T-helper 1 cell treated with Interleukin-12 subunit alpha and Interleukin-12 subunit beta and Interleukin-4 antibody, amounts not matched to agents 30 μg/mL and 1 μg/mL, for 36 hours (primary cell): Measurements from ENCODE around the gene WNT1.
A peak's percentile ranks its signal among the peaks of the same experiment; 100 is the strongest.

ENCODE experiments used
- H3K27ac Mint-ChIP-seq: one replicate; pipeline ENCODE4 v1.8.0; 2021; ENCODE audit warnings: mild to moderate bottlenecking, mixed read lengths
- H3K27me3 Mint-ChIP-seq: one replicate; pipeline ENCODE4 v1.8.0; 2021; ENCODE audit warnings: low read depth, mixed read lengths
- H3K36me3 Mint-ChIP-seq: one replicate; pipeline ENCODE4 v1.8.0; 2021; ENCODE audit warnings: low read depth, mixed read lengths
- H3K4me1 Mint-ChIP-seq: one replicate; pipeline ENCODE4 v1.8.0; 2021; ENCODE audit warnings: low read depth, mixed read lengths
- H3K4me3 Mint-ChIP-seq: one replicate; pipeline ENCODE4 v1.8.0; 2021; ENCODE audit warnings: mild to moderate bottlenecking, moderate library complexity, mixed read lengths
- H3K9me3 Mint-ChIP-seq: one replicate; pipeline ENCODE4 v1.8.0; 2021; ENCODE audit warnings: mixed read lengths

Gene WNT1

GRCh38 chr12:48997719-48998496 lies 19.8 kb downstream of the WNT1 start:
- Mint-ChIP-seq H3K4me3 (peak overlapping the region; percentile 60), H3K27ac (no peak overlapping the region), H3K36me3 (peaks cover 26% of the 10 kb centered on the region), H3K27me3 (peaks cover 67% of the 10 kb centered on the region), H3K9me3 (no peaks in the 10 kb centered on the region), H3K4me1 (peaks cover 25% of the 10 kb centered on the region)

- peaks cover 25% of the 10 kb centered on the region for H3K4me1 Mint-ChIP-seq
- peaks cover 31% of the 10 kb centered on the region for H3K36me3 Mint-ChIP-seq
- H3K27me3 Mint-ChIP-seq: peaks cover 60% of the 10 kb centered on the region
- H3K9me3 Mint-ChIP-seq: no peaks in the 10 kb centered on the region
- no peak overlapping the region for H3K27ac Mint-ChIP-seq
- H3K4me3 Mint-ChIP-seq: peak overlapping the region; percentile 37
Observed at GRCh38 chr12:48998497-48999353, 20.6 kb downstream of the WNT1 start.

GRCh38 chr12:48999371-49000131 lies 21.4 kb downstream of the WNT1 start, which contains the start of gene DDN:
Gene DDN, minus strand, starts transcription at chr12:48999375. Its CDS starts 88 bp downstream, at chr12:48999287.
- Mint-ChIP-seq H3K9me3 (no peaks in the 10 kb centered on the region), H3K27ac (no peak within 1 kb of the TSS), H3K36me3 (peaks cover 32% of the 10 kb centered on the region), H3K4me3 (peak within 1 kb of the TSS; percentile 41), H3K4me1 (peaks cover 27% of the 10 kb centered on the region), H3K27me3 (peaks cover 51% of the 10 kb centered on the region)

DNA sequence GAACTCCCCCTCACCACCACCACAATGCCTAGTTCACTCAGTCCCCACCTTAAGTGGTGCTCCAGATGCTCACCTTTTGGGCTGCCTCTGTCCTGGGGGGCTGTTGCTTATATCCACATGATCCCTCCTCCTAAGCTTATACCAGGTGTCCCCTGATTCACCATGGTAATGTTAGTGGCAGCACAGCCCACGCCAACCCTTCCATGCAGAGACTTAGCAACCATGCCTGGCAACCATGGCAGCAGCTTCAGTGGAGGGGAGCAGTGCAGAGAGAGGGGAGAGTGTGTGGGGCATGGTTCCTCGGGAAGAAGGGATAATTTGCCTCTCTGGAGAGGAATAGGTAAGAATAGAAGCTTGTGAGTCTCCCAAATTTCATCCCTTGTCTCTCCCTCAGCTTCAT lies 22.2 kb downstream of the WNT1 start:
- no peak overlapping the region for H3K27ac Mint-ChIP-seq
- H3K4me3 Mint-ChIP-seq: peak overlapping the region; percentile 40
- H3K36me3 Mint-ChIP-seq: peaks cover 40% of the 10 kb centered on the region
- H3K27me3 Mint-ChIP-seq: peaks cover 45% of the 10 kb centered on the region
- peaks cover 22% of the 10 kb centered on the region for H3K4me1 Mint-ChIP-seq
- H3K9me3 Mint-ChIP-seq: no peaks in the 10 kb centered on the region

DNA sequence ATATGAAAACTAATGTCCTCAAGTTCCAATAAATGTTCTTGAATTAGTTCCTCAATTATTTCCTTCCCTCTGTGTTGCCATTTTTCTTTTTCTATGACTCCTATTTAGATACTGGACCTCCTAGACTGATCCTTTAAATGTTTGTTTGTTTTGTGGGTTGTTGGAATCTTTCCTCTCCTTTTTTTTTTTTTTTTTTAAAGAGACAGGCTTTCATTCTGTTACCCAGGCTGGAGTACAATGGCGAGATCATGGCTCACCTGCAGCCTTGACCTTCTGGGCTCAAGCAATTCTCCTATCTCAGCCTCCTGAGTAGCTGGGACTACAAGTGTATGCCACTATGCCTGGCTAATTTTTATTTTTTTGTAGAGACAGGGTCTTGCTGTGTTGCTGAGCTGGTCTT lies 30.8 kb downstream of the WNT1 start:
- peaks cover 37% of the 10 kb centered on the region for H3K36me3 Mint-ChIP-seq

GRCh38 chr12:49010092-49010668 lies 32.1 kb downstream of the WNT1 start:
- H3K9me3 Mint-ChIP-seq: no peaks in the 10 kb centered on the region
- H3K27ac Mint-ChIP-seq: no peak overlapping the region
- H3K4me3 Mint-ChIP-seq: no peak overlapping the region
- H3K27me3 Mint-ChIP-seq: no peaks in the 10 kb centered on the region
- H3K36me3 Mint-ChIP-seq: peaks cover 28% of the 10 kb centered on the region
- peaks cover 5% of the 10 kb centered on the region for H3K4me1 Mint-ChIP-seq

More for the DNA sequence above, 30.8 kb downstream of the WNT1 start:
- no peak overlapping the region for H3K27ac Mint-ChIP-seq
- no peaks in the 10 kb centered on the region for H3K9me3 Mint-ChIP-seq
- no peaks in the 10 kb centered on the region for H3K27me3 Mint-ChIP-seq
- peaks cover 6% of the 10 kb centered on the region for H3K4me1 Mint-ChIP-seq
- no peak overlapping the region for H3K4me3 Mint-ChIP-seq

DNA sequence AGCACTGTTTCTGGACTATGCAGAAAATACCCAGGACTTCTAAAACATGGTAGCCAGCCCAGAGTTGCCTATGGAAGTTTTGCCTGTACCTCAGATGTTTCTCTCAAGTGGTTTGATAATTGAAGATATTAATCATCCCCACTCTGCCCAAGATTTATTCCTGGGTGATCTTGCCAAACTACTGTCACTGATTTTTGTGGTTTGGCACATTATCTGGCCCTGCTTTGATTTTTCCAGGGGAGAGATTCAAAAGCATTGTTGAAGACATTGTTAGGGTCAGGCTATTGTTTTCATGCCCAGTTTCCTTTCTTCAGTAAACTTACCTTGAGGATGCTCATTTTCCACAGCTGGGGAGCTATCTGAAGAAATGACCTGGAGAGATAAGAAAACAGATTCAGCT lies 34.6 kb downstream of the WNT1 start:
- no peaks in the 10 kb centered on the region for H3K9me3 Mint-ChIP-seq
- no peak overlapping the region for H3K27ac Mint-ChIP-seq
- H3K4me3 Mint-ChIP-seq: no peak overlapping the region
- peaks cover 32% of the 10 kb centered on the region for H3K36me3 Mint-ChIP-seq
- no peaks in the 10 kb centered on the region for H3K27me3 Mint-ChIP-seq
- peaks cover 26% of the 10 kb centered on the region for H3K4me1 Mint-ChIP-seq

GRCh38 chr12:49013428-49013827 lies 35.3 kb downstream of the WNT1 start:
- no peak overlapping the region for H3K27ac Mint-ChIP-seq
- H3K36me3 Mint-ChIP-seq: peaks cover 35% of the 10 kb centered on the region
- no peaks in the 10 kb centered on the region for H3K27me3 Mint-ChIP-seq
- no peaks in the 10 kb centered on the region for H3K9me3 Mint-ChIP-seq
- H3K4me1 Mint-ChIP-seq: peaks cover 29% of the 10 kb centered on the region
- H3K4me3 Mint-ChIP-seq: no peak overlapping the region

DNA sequence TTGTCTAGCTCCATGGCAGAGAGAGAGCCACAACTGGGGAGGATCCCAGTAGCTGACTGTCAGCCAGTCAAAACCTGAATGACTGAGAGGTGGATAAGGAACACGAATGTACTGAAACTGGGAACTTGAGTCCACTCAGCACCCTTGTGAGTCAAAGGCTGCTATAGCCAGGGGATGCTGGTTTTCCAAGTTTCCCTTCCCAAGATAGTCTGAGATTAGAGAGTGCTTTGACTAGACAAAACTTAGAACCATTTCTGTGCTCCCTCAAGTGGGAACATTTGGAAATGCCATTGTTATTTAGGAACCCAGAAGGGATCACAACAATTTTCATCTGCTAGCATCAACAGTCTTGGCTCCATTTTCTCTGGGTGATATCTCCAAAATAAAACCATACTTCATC lies 36.4 kb downstream of the WNT1 start:
- Mint-ChIP-seq H3K27ac (no peak overlapping the region), H3K9me3 (no peaks in the 10 kb centered on the region), H3K4me1 (peaks cover 32% of the 10 kb centered on the region), H3K4me3 (no peak overlapping the region), H3K36me3 (peaks cover 33% of the 10 kb centered on the region), H3K27me3 (no peaks in the 10 kb centered on the region)

- H3K4me1 Mint-ChIP-seq: peaks cover 38% of the 10 kb centered on the region
- H3K9me3 Mint-ChIP-seq: no peaks in the 10 kb centered on the region
- H3K27ac Mint-ChIP-seq: peak overlapping the region; percentile 1
- no peak overlapping the region for H3K4me3 Mint-ChIP-seq
- peaks cover 29% of the 10 kb centered on the region for H3K36me3 Mint-ChIP-seq
- no peaks in the 10 kb centered on the region for H3K27me3 Mint-ChIP-seq
Observed at GRCh38 chr12:49015196-49015595, 37.1 kb downstream of the WNT1 start.

GRCh38 chr12:49017891-49018260 lies 39.8 kb downstream of the WNT1 start:
- no peaks in the 10 kb centered on the region for H3K27me3 Mint-ChIP-seq
- peaks cover 28% of the 10 kb centered on the region for H3K36me3 Mint-ChIP-seq
- H3K4me1 Mint-ChIP-seq: peaks cover 38% of the 10 kb centered on the region
- peak overlapping the region; percentile 99 for H3K27ac Mint-ChIP-seq
- peak overlapping the region; percentile 92 for H3K4me3 Mint-ChIP-seq
- H3K9me3 Mint-ChIP-seq: no peaks in the 10 kb centered on the region

GRCh38 chr12:49018261-49019119 lies 40.4 kb downstream of the WNT1 start, which contains the start of gene PRKAG1:
Gene PRKAG1, minus strand, starts transcription at chr12:49018776. Its CDS starts 36 bp downstream, at chr12:49018740.
- no peaks in the 10 kb centered on the region for H3K9me3 Mint-ChIP-seq
- H3K4me1 Mint-ChIP-seq: peaks cover 38% of the 10 kb centered on the region
- H3K4me3 Mint-ChIP-seq: peak within 1 kb of the TSS; percentile 92
- peak within 1 kb of the TSS; percentile 99 for H3K27ac Mint-ChIP-seq
- H3K36me3 Mint-ChIP-seq: peaks cover 34% of the 10 kb centered on the region
- no peaks in the 10 kb centered on the region for H3K27me3 Mint-ChIP-seq

DNA sequence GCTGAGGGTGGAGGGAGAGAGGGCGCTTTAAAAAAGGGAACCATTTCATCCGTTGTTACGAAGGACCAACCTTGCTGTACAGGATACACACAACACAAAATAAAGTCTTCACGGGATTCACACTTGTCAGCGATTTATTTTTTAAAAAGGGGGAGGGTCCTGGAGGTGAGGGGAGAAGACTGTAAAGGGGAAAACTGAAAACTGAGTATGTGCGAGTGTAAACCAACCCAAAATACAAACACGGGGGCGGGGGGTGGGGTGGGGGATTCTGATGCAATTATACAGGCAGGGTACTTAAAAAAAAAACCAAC lies 41.0 kb downstream of the WNT1 start:
- H3K27me3 Mint-ChIP-seq: no peaks in the 10 kb centered on the region
- peak overlapping the region; percentile 92 for H3K4me3 Mint-ChIP-seq
- H3K36me3 Mint-ChIP-seq: peaks cover 35% of the 10 kb centered on the region
- peaks cover 38% of the 10 kb centered on the region for H3K4me1 Mint-ChIP-seq
- H3K27ac Mint-ChIP-seq: peak overlapping the region; percentile 99
- H3K9me3 Mint-ChIP-seq: no peaks in the 10 kb centered on the region
